Panc1 (cell line): ENCODE data around the gene NME8. TPM values are rescaled to one million over a fixed set of nuclear protein-coding genes. Genes with fewer than 3 reads are reported as not detected.

Source experiments
- ATAC-seq: fragments of 200-7000 bp; cut with Tn5 transposase; 2 replicates; pipeline ENCODE4 v1.9.1; 2020; ENCODE audit warnings: mild to moderate bottlenecking, moderate library complexity
- BruUV-seq: library from RNA; stranded (reverse); fragments of 400-500 nt; replicated peaks from 2 replicates; lab custom pipeline; 2021; lab: Mats Ljungman, UMichigan
- CTCF ChIA-PET: fragments of 300-600 bp; sonication (Branson Sonifier 250); formaldehyde crosslinking; loops from one replicate; lab custom pipeline; 2022; ENCODE audit warnings: antibody characterized with exemption; lab: Charles Lee
- POLR2A ChIA-PET: fragments of 300-600 bp; sonication (Branson Sonifier 250); formaldehyde crosslinking; loops from one replicate; lab custom pipeline; 2022; ENCODE audit warnings: antibody characterized with exemption; lab: Charles Lee
- DNase-seq: peaks from one replicate; pipeline ENCODE4 v3.0.0-alpha.2; 2010; ENCODE audit warnings: low read depth, low spot score
- H3K27ac ChIP-seq: 2 replicates; pipeline ENCODE4 v1.5.1; 2011; ENCODE audit warnings: mild to moderate bottlenecking, low read length, inconsistent platforms
- H3K27me3 ChIP-seq: fragments of 200-500 bp; sonication (Bioruptor generic); 2 replicates; pipeline ENCODE4 v1.6.0; 2014; ENCODE audit warnings: low read length, inconsistent platforms; ENCODE audit not compliant: control insufficient read depth, insufficient read depth
- H3K36me3 ChIP-seq: fragments of 200-500 bp; sonication (Bioruptor generic); 2 replicates; pipeline ENCODE4 v1.5.1; 2014; ENCODE audit warnings: inconsistent platforms, mild to moderate bottlenecking, low read length, moderate library complexity; ENCODE audit not compliant: control insufficient read depth, insufficient read depth
- H3K4me1 ChIP-seq: 2 replicates; pipeline ENCODE4 v1.5.1; 2011; ENCODE audit warnings: inconsistent platforms, mild to moderate bottlenecking, low read length, moderate library complexity; ENCODE audit not compliant: control insufficient read depth, insufficient read depth
- H3K4me3 ChIP-seq, 2 experiments: 2 replicates each; pipeline ENCODE4 v1.5.1; 2011 to 2012; ENCODE audit warnings: low read depth in 2 of 2, low read length in 2 of 2, mild to moderate bottlenecking in 2 of 2, inconsistent platforms in 1 of 2, moderate library complexity in 1 of 2
- H3K9me3 ChIP-seq: fragments of 200-500 bp; sonication (Bioruptor generic); 2 replicates; pipeline ENCODE4 v1.5.1; 2014; ENCODE audit warnings: low read depth, mild to moderate bottlenecking, inconsistent platforms, low read length, moderate library complexity; ENCODE audit not compliant: control insufficient read depth, insufficient read depth
- CTCF ChIP-seq: fragments of 450-650 bp; IDR thresholded peaks from 2 replicates; pipeline ENCODE4 v1.5.1; 2017; ENCODE audit warnings: mild to moderate bottlenecking
- POLR2AphosphoS5 ChIP-seq: IDR thresholded peaks from 2 replicates; pipeline ENCODE4 v1.6.1; 2012; ENCODE audit warnings: mild to moderate bottlenecking, low read depth, low read length, moderate library complexity
- REST ChIP-seq, 2 experiments: IDR thresholded peaks; 2 replicates each; pipeline ENCODE4 v1.6.1; 2011 to 2012; ENCODE audit warnings: low read depth in 2 of 2, control low read depth in 1 of 2, low read length in 1 of 2, mild to moderate bottlenecking in 1 of 2, moderate library complexity in 1 of 2; ENCODE audit not compliant: insufficient read depth in 1 of 2
- TCF7L2 ChIP-seq: IDR thresholded peaks from 2 replicates; pipeline ENCODE4 v1.6.1; 2011; ENCODE audit warnings: mild to moderate bottlenecking, low read depth, low read length, inconsistent platforms
- in situ Hi-C: cut with HindIII; loops from 2 replicates; pipeline ENCODE4 v1.10.0; 2016; ENCODE audit warnings: low sequenced_read_pairs, low pct_unique_long_range_greater_than_20kb
- intact Hi-C: fragments of 100-400 bp; cut with micrococcal nuclease; formaldehyde crosslinking; loops from one replicate; pipeline ENCODE4 v1.10.0; 2022; ENCODE audit not compliant: unreplicated experiment
- total RNA-seq: library from RNA; stranded (reverse); gene quantifications from one replicate; pipeline ENCODE4 v1.2.1, GENCODE V29; 2021; ENCODE audit not compliant: unreplicated experiment

Gene NME8
- total RNA-seq, 1 experiment from 2014 or later = not detected

- no peak for DNase-seq
- CTCF ChIA-PET = no interaction called here
- TF ChIP-seq CTCF (peak; percentile 50), TCF7L2 (no peak)
- in situ Hi-C loops = no loop called here
- intact Hi-C loops = loop anchor here (5.0 kb wide), 1 partner anchor 304 kb away; no protein-coding TSS in a partner anchor
- no peaks in the 10 kb centered on the region for H3K36me3 ChIP-seq
- no peak for ATAC-seq
- H3K4me1 ChIP-seq = peaks cover 23% of the 10 kb centered on the region
- POLR2A ChIA-PET = no interaction called here
- no peak overlapping the region for H3K4me3 ChIP-seq
- no peaks in the 10 kb centered on the region for H3K9me3 ChIP-seq
- no peak overlapping the region for H3K27ac ChIP-seq
- peaks cover 16% of the 10 kb centered on the region for H3K27me3 ChIP-seq
- no TSS peak for BruUV-seq
Observed at GRCh38 chr7:37918526-37918925, 70.1 kb downstream of the NME8 start.

GRCh38 chr7:37920305-37920848, 72.0 kb downstream of the NME8 start, which contains the start of gene EPDR1:
Gene EPDR1 (plus strand): TSS chr7:37920640. CDS start chr7:37920940, 300 bp downstream.
- CTCF ChIA-PET = interaction anchor here (0.6 to 0.7 kb wide), 2 partner anchors 441 to 543 kb away, joined by 3 to 5 read pairs; no protein-coding TSS in a partner anchor
- POLR2A ChIA-PET = interaction anchor here (0.8 kb wide), 1 partner anchor 18 kb away, joined by 3 read pairs; no protein-coding TSS in a partner anchor
- DNase-seq (no peak), ATAC-seq (peak; percentile 88)
- Histone ChIP-seq H3K36me3 (no peaks in the 10 kb centered on the region), H3K4me3 (peak within 1 kb of the TSS; percentile 54 to 82), H3K27me3 (peaks cover 2% of the 10 kb centered on the region), H3K4me1 (peaks cover 26% of the 10 kb centered on the region), H3K27ac (peak within 1 kb of the TSS; percentile 84), H3K9me3 (peaks cover 10% of the 10 kb centered on the region; the same call in 1 of the 2 replicates)
- no TSS peak for BruUV-seq
- in situ Hi-C loops (no loop called here), intact Hi-C loops (no loop called here)
- TF ChIP-seq CTCF = peak; percentile 77
- TF ChIP-seq TCF7L2 = no peak; the same call in 1 of the 2 replicates
- 0 out of 4 replicates have a peak, but pooled peaks of 1 of the 2 experiments have one; percentile 4 for TF ChIP-seq REST (IDR thresholded peaks at IDR 0.05; ENCODE audit: insufficient read depth in 1 of 2, low read depth in 2 of 2, low read length in 1 of 2)
- peak; percentile 73 for TF ChIP-seq POLR2AphosphoS5
